ENCODE measurements around the gene QSOX2. TPM values are rescaled to one million over a fixed set of nuclear protein-coding genes. Genes with fewer than 3 reads are reported as not detected.

Gene QSOX2
- total RNA-seq, 3 donors from 2014 or later (not counting 1 experiment from before 2014, with no cell fraction given) = 10.8 to 16.7 (median 16.6) TPM

- no peak overlapping the region for H3K27ac ChIP-seq (ENCODE audit: low read length)
- H3K36me3 ChIP-seq (ENCODE audit: control insufficient read depth, insufficient read depth, low read length) = peaks cover 63% of the 10 kb centered on the region
- TF ChIP-seq, protein P1, sequence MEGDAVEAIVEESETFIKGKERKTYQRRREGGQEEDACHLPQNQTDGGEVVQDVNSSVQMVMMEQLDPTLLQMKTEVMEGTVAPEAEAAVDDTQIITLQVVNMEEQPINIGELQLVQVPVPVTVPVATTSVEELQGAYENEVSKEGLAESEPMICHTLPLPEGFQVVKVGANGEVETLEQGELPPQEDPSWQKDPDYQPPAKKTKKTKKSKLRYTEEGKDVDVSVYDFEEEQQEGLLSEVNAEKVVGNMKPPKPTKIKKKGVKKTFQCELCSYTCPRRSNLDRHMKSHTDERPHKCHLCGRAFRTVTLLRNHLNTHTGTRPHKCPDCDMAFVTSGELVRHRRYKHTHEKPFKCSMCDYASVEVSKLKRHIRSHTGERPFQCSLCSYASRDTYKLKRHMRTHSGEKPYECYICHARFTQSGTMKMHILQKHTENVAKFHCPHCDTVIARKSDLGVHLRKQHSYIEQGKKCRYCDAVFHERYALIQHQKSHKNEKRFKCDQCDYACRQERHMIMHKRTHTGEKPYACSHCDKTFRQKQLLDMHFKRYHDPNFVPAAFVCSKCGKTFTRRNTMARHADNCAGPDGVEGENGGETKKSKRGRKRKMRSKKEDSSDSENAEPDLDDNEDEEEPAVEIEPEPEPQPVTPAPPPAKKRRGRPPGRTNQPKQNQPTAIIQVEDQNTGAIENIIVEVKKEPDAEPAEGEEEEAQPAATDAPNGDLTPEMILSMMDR (IDR thresholded peaks at IDR 0.05) = no peak
- H3K4me1 ChIP-seq (ENCODE audit: control insufficient read depth, insufficient read depth, low read length) = peaks cover under 1% of the 10 kb centered on the region
- Mint-ChIP-seq H3K27me3 (ENCODE audit: low read depth in 2 of 2) (no peaks in the 10 kb centered on the region), H3K27ac (no peak overlapping the region), H3K4me1 (no peaks in the 10 kb centered on the region), H3K4me3 (no peak overlapping the region), H3K9me3 (no peaks in the 10 kb centered on the region), H3K36me3 (peaks cover 8% of the 10 kb centered on the region)
- over 99% methylated on average over 15 of the region's 15 CpGs for WGBS (ENCODE audit: insufficient coverage)
- intact Hi-C loops (cut with micrococcal nuclease) = no loop called here
- H3K27me3 ChIP-seq (ENCODE audit: control insufficient read depth, insufficient read depth, low read length) = no peaks in the 10 kb centered on the region
- H3K4me3 ChIP-seq (ENCODE audit: low read length) = no peak overlapping the region
- H3K9me3 ChIP-seq (ENCODE audit: control insufficient read depth, insufficient read depth, low read length) = no peaks in the 10 kb centered on the region
- ATAC-seq (no peak), DNase-seq (no peak)
Observed at GRCh38 chr9:136218673-136219072, 26.9 kb downstream of the QSOX2 start.

DNA sequence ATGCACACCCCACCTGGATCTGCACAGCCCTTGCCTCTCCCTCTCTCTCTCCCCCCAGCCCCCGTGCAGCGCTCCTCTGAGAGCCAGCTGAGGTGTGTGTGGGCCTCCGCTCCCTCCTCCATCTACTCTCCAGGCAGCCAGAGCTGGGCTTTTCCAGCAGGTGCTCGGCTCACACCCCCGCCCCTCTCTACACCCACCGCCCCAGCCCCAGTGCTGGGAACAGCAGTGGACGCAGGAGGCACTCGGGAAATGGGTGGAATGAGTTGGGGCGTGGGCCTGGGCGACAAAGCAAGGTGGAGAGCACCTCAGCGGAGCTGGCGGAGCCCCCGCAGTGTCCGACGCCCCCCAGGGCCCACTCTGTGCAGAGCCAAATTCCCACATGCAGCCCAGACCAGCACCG lies 27.3 kb downstream of the QSOX2 start:
- Histone ChIP-seq H3K9me3 (ENCODE audit: control insufficient read depth, insufficient read depth, low read length) (no peaks in the 10 kb centered on the region), H3K27ac (ENCODE audit: low read length) (no peak overlapping the region), H3K36me3 (ENCODE audit: control insufficient read depth, insufficient read depth, low read length) (peaks cover 61% of the 10 kb centered on the region), H3K27me3 (ENCODE audit: control insufficient read depth, insufficient read depth, low read length) (no peaks in the 10 kb centered on the region), H3K4me1 (ENCODE audit: control insufficient read depth, insufficient read depth, low read length) (no peaks in the 10 kb centered on the region), H3K4me3 (ENCODE audit: low read length) (no peak overlapping the region)
- Mint-ChIP-seq H3K4me3 (no peak overlapping the region), H3K27ac (no peak overlapping the region), H3K9me3 (no peaks in the 10 kb centered on the region), H3K36me3 (peaks cover 8% of the 10 kb centered on the region), H3K4me1 (no peaks in the 10 kb centered on the region), H3K27me3 (ENCODE audit: low read depth in 2 of 2) (no peaks in the 10 kb centered on the region)
- TF ChIP-seq, protein P1 (IDR thresholded peaks at IDR 0.05) = no peak
- DNase-seq (no peak), ATAC-seq (no peak)
- intact Hi-C loops (cut with micrococcal nuclease) = no loop called here
- WGBS (ENCODE audit: insufficient coverage) = 96% methylated on average over 16 of the region's 16 CpGs

DNA sequence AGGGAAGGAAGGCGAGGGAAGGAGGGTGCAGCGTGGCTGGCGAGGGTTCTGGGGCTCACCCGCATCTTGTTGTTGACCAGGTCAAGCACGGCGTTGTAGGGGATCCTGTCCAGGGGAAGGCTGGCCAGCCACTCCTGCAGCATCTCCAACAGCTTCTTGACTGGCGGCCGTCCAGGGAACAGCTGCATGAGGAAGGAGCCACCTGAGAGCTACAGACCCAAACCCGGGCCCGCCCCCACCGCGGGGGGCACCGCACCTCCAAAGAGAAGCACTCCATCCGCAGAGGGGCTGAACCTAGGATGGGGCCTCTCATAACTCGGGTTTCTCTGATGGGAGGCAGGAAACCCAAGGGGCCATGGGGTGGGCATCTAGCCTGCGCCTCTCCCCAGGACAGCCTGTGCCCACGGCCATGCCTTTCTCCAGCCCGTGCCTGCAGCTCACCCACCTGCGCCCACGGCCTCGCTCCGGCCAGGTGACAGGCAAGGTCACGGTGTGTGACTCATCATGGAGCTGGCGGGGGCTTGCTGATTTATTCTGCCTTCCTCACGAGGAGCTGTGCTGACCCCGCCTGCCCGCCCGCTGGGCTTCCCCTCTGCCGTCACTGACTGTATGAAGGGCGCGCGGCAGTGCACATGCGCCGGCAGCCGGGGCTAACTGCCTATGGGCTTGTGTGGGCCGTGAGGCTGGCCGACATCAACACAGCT lies 28.9 kb downstream of the QSOX2 start:
- Histone ChIP-seq H3K27me3 (ENCODE audit: control insufficient read depth, insufficient read depth, low read length) (no peaks in the 10 kb centered on the region), H3K36me3 (ENCODE audit: control insufficient read depth, insufficient read depth, low read length) (peaks cover 60% of the 10 kb centered on the region), H3K27ac (ENCODE audit: low read length) (no peak overlapping the region), H3K9me3 (ENCODE audit: control insufficient read depth, insufficient read depth, low read length) (no peaks in the 10 kb centered on the region), H3K4me1 (ENCODE audit: control insufficient read depth, insufficient read depth, low read length) (no peaks in the 10 kb centered on the region), H3K4me3 (ENCODE audit: low read length) (no peak overlapping the region)
- Mint-ChIP-seq H3K36me3 (peaks cover 8% of the 10 kb centered on the region), H3K9me3 (no peaks in the 10 kb centered on the region), H3K27ac (no peak overlapping the region), H3K27me3 (ENCODE audit: low read depth in 2 of 2) (no peaks in the 10 kb centered on the region), H3K4me1 (no peaks in the 10 kb centered on the region), H3K4me3 (no peak overlapping the region)
- no peak for ATAC-seq
- 95% methylated on average over 37 of the region's 37 CpGs for WGBS (ENCODE audit: insufficient coverage)
- intact Hi-C loops (cut with micrococcal nuclease) = no loop called here
- no peak for DNase-seq
- TF ChIP-seq, protein P1 (IDR thresholded peaks at IDR 0.05) = no peak

DNA sequence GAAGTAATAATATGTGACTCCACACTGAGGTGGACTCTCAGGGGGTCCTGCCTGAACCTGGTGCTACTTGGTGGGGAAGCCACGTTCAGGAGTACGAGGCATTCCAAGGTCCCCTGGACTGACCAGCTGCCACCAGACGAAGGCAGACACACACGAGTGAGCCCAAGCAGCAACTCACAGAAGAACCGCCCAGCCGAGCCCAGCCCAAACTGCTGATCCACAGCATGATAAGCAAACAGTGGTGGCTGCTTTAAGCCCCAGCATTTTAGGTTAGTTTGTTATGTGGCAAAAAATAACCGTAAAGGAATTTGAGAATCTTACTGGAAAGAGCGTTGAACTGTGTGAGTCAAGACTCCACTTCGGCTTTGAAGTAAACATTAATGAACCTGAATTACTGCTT lies 31.9 kb downstream of the QSOX2 start:
- H3K27me3 Mint-ChIP-seq (ENCODE audit: low read depth in 2 of 2) = no peaks in the 10 kb centered on the region
- H3K27ac Mint-ChIP-seq = no peak overlapping the region
- no peaks in the 10 kb centered on the region for H3K4me1 Mint-ChIP-seq
- Histone ChIP-seq H3K4me3 (ENCODE audit: low read length) (no peak overlapping the region), H3K36me3 (ENCODE audit: control insufficient read depth, insufficient read depth, low read length) (peaks cover 50% of the 10 kb centered on the region), H3K27ac (ENCODE audit: low read length) (no peak overlapping the region), H3K9me3 (ENCODE audit: control insufficient read depth, insufficient read depth, low read length) (no peaks in the 10 kb centered on the region), H3K4me1 (ENCODE audit: control insufficient read depth, insufficient read depth, low read length) (no peaks in the 10 kb centered on the region), H3K27me3 (ENCODE audit: control insufficient read depth, insufficient read depth, low read length) (no peaks in the 10 kb centered on the region)
- H3K4me3 Mint-ChIP-seq = no peak overlapping the region
- H3K9me3 Mint-ChIP-seq = no peaks in the 10 kb centered on the region
- TF ChIP-seq, protein P1 (IDR thresholded peaks at IDR 0.05) = no peak
- 95% methylated on average over 9 of the region's 9 CpGs for WGBS (ENCODE audit: insufficient coverage)
- ATAC-seq = no peak
- intact Hi-C loops (cut with micrococcal nuclease) = no loop called here
- DNase-seq = no peak
- peaks cover 8% of the 10 kb centered on the region for H3K36me3 Mint-ChIP-seq
